Measurements from ENCODE around the gene BAHCC1. TPM values are rescaled to one million over a fixed set of nuclear protein-coding genes. Genes with fewer than 3 reads are reported as not detected.

BAHCC1 gene
- total and polyA plus RNA-seq, 9 of the 15 experiments (the other 6 are each of a cell fraction or from before 2014, with no cell fraction given) = 0.14 to 26.9 (median 5.0) TPM

- peaks cover 25 to 81% of the 10 kb centered on the region in 2 experiments for H3K4me1 ChIP-seq (replicated peaks in 1 of 2; ENCODE audit: control insufficient read depth in 2 of 2, insufficient read depth in 2 of 2, low read length in 2 of 2)
- no peak overlapping the region for H3K4me2 ChIP-seq (ENCODE audit: insufficient read depth, low read length)
- in situ Hi-C loops (cut with MboI) (no loop called here), intact Hi-C loops (cut with micrococcal nuclease) (loop anchor here (5.0 kb wide), 1 partner anchor 74 kb away; no protein-coding TSS in a partner anchor)
- no TSS peak for BruUV-seq (replicated peaks)
- H3K79me2 ChIP-seq (ENCODE audit: control insufficient read depth, insufficient read depth, low read length) = peaks cover 17% of the 10 kb centered on the region
- no peak overlapping the region for H3K27ac ChIP-seq (ENCODE audit: extremely low read depth, low read depth, low read length)
- ATAC-seq (no peak), FAIRE-seq (no peak), DNase-seq (ENCODE audit: extremely low read depth in 1 of 4, low spot score in 3 of 4) (no peak)
- no peak overlapping the region for H2AFZ ChIP-seq (ENCODE audit: low read depth, low read length)
- H4K20me1 ChIP-seq (replicated peaks; ENCODE audit: control insufficient read depth, insufficient read depth, low read length) = 0 out of 2 replicates have a peak, but pooled peaks cover 3% of the 10 kb centered on the region
- H3K4me3 ChIP-seq = no peak overlapping the region
- H3K27me3 ChIP-seq (ENCODE audit: control insufficient read depth in 2 of 2, insufficient read depth in 2 of 2, low read length in 2 of 2) = no peaks in the 10 kb centered on the region
- peaks cover 10% of the 10 kb centered on the region; the same call in 1 of the 3 replicates for H3K36me3 ChIP-seq (ENCODE audit: control insufficient read depth, insufficient read depth, low read length)
- H3K9me1 ChIP-seq (ENCODE audit: control insufficient read depth, insufficient read depth, low read length) = peaks cover 2% of the 10 kb centered on the region
- H3K9ac ChIP-seq (ENCODE audit: insufficient read depth in 1 of 2, low read depth in 2 of 2, low read length in 2 of 2) = 0 out of 4 replicates have a peak overlapping the region, but pooled peaks of 1 of the 2 experiments have one; percentile 39
- ChIA-PET CTCF (ENCODE audit: low intra/inter-chr PET ratio) (no interaction called here), POLR2A (interaction anchor here (0.6 to 1.3 kb wide), 3 partner anchors 12 to 387 kb away, joined by 3 to 5 read pairs (median 3); no protein-coding TSS in a partner anchor)
- H3K9me3 ChIP-seq (replicated peaks; ENCODE audit: control insufficient read depth, insufficient read depth, low read depth, low read length) = no peaks in the 10 kb centered on the region
- 77% methylated on average over 10 of the region's 14 CpGs for WGBS (ENCODE audit: insufficient coverage, low coverage, missing lambda C conversion rate)
- TF ChIP-seq RBM22 (IDR thresholded peaks at IDR 0.05; ENCODE audit: low read depth, low read length, poor library complexity, severe bottlenecking) = no peak
- TF ChIP-seq IRF9 (tag; IDR thresholded peaks at IDR 0.05) = no peak
- TF ChIP-seq RCOR1 (IDR thresholded peaks at IDR 0.05; ENCODE audit: borderline replicate concordance in 1 of 2, low read depth in 2 of 2, low read length in 2 of 2) = no peak
- TF ChIP-seq, protein P1, sequence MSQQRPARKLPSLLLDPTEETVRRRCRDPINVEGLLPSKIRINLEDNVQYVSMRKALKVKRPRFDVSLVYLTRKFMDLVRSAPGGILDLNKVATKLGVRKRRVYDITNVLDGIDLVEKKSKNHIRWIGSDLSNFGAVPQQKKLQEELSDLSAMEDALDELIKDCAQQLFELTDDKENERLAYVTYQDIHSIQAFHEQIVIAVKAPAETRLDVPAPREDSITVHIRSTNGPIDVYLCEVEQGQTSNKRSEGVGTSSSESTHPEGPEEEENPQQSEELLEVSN (IDR thresholded peaks at IDR 0.05; ENCODE audit: borderline replicate concordance in 1 of 2, extremely low read depth in 1 of 2, insufficient read depth in 1 of 2, insufficient read length in 1 of 2, low read depth in 1 of 2, low read length in 1 of 2, poor library complexity in 1 of 2, severe bottlenecking in 1 of 2) = no peak
- TF ChIP-seq DEAF1 (CRISPR knock-in tag; IDR thresholded peaks at IDR 0.05) = no peak
- no peak for TF ChIP-seq SIX5 (IDR thresholded peaks at IDR 0.05; ENCODE audit: borderline replicate concordance in 1 of 2, insufficient read depth in 1 of 2, low read depth in 1 of 2, low read length in 2 of 2)
- TF ChIP-seq, protein P2, sequence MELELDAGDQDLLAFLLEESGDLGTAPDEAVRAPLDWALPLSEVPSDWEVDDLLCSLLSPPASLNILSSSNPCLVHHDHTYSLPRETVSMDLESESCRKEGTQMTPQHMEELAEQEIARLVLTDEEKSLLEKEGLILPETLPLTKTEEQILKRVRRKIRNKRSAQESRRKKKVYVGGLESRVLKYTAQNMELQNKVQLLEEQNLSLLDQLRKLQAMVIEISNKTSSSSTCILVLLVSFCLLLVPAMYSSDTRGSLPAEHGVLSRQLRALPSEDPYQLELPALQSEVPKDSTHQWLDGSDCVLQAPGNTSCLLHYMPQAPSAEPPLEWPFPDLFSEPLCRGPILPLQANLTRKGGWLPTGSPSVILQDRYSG (tag; conservative IDR thresholded peaks at IDR 0.05; ENCODE audit: low read depth) = no peak
- no peak for TF ChIP-seq ZNF507 (tag; conservative IDR thresholded peaks at IDR 0.05)
- no peak for TF ChIP-seq NFIX (CRISPR knock-in tag; IDR thresholded peaks at IDR 0.05; ENCODE audit: low read depth)
- TF ChIP-seq STAG1 (CRISPR knock-in tag; IDR thresholded peaks at IDR 0.05; ENCODE audit: borderline replicate concordance) = no peak
- no peak for TF ChIP-seq GTF2F1 (IDR thresholded peaks at IDR 0.05; ENCODE audit: low read depth, low read length)
- TF ChIP-seq RFX1 (IDR thresholded peaks at IDR 0.05) = no peak
- no peak for TF ChIP-seq JUNB (CRISPR knock-in tag; conservative IDR thresholded peaks at IDR 0.05)
- no peak for TF ChIP-seq HNRNPL (IDR thresholded peaks at IDR 0.05; ENCODE audit: low read depth, low read length)
Measured at GRCh38 chr17:81408049-81408448, 12.8 kb downstream of the BAHCC1 start.
